GM19438 (cell line): ENCODE data around the gene IL6.
"Not testable (repeated sequence)": the region's sequence is repeated elsewhere in the genome, so short reads cannot be mapped to it uniquely, and the experiment has no call there.

ENCODE experiments used
- ATAC-seq: cut with Tn5 transposase; IDR thresholded peaks from one replicate; pipeline ENCODE4 v1.9.1; 2021; ENCODE audit warnings: low read depth; ENCODE audit not compliant: unreplicated experiment

Gene IL6

GRCh38 chr7:22772885-22773284 lies 45.9 kb downstream of the IL6 start:
- no peak for ATAC-seq

GRCh38 chr7:22776964-22777363 lies 50.0 kb downstream of the IL6 start:
- ATAC-seq, result no peak

GRCh38 chr7:22779730-22780323 lies 52.8 kb downstream of the IL6 start:
- ATAC-seq, result not testable (repeated sequence)

GRCh38 chr7:22781230-22781711 lies 54.3 kb downstream of the IL6 start:
- no peak for ATAC-seq
